IPS-18c (cell line): ENCODE results near the gene SH2D3A.
A peak's percentile ranks its signal among the peaks of the same experiment; 100 is the strongest.
"Not testable (repeated sequence)": the region's sequence is repeated elsewhere in the genome, so short reads cannot be mapped to it uniquely, and the experiment has no call there.

Experiments
- H3K4me3 ChIP-seq: 2 replicates; pipeline ENCODE4 v1.7.0; 2013; ENCODE audit warnings: low read depth, mild to moderate bottlenecking, low read length, moderate library complexity; ENCODE audit not compliant: insufficient read depth
- H3K9me3 ChIP-seq: one replicate; pipeline ENCODE4 v1.6.1; 2013; ENCODE audit warnings: mild to moderate bottlenecking, low read length, moderate library complexity; ENCODE audit not compliant: control insufficient read depth, insufficient read depth

Gene SH2D3A

DNA sequence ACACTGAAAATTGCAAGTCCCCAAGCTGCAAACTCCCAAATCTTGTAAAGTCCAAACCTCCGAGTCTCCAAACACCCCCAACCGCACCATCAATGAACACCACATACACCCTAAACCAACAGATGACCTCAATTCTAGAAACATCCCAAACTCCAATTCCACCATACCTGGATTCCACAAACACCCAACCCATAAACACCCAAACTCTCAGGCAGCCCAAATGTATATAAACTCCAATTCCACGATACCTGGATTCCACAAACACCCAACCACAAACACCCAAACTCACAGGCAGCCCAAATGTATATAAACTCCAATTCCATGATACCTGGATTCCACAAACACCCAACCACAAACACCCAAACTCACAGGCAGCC, 47.3 kb downstream of the SH2D3A start:
- Histone ChIP-seq H3K4me3 (no peak overlapping the region), H3K9me3 (no peaks in the 10 kb centered on the region)

DNA sequence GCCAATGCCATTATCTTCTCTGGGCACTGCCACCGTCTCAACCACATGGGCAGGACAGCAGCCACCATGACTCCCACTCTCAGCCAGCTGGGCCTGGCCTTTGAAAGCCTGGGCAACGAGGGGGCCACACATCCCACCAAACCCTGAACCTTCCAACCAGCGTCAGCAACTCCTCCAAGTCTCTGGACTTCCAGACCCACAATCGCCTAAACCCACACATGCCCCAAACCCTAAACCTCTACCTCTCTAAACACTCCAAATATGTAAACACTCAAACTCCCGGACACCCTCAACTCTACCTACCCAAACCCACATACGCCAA, 47.7 kb downstream of the SH2D3A start:
- Histone ChIP-seq H3K9me3 (no peaks in the 10 kb centered on the region), H3K4me3 (no peak overlapping the region)

DNA sequence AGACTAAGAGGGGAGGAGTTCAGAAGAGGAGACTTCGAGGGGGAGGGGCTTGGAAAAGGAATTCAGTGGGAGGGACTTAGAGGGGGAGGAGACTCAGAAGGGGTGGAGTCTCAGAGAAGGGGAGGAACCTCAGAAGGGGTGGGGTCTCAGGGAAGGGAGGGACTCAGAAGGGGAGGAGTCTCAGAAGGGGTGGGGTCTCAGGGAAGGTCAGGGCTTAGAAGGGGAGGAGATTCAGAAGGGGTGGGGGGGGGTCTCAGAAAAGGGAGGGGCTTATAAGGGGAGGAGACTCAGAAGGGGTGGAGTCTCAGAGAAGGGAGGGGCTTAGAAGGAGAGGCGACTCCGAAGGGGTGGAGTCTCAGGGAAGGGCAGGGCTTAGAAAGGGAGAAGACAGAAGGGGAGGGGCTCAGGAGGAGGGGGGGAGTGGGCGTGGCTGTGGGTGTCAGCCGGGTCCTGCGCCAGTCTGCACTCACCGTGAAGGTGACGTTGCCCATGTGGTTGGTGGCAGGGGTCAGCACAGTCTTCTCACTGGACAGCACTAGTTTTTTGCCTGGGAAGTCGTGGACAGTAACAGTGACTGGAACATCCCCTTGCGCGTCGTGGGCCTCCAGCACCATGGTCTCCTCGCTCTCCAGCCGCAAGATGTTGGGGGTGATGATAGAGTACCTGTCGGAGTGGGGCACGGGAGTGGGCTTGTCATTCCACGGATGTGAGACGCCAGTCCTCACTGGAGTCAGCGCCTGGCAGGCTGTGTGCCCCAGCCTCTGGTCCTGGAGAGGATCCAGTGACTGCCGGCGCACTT, 48.3 kb downstream of the SH2D3A start:
- no peak overlapping the region for H3K4me3 ChIP-seq

DNA sequence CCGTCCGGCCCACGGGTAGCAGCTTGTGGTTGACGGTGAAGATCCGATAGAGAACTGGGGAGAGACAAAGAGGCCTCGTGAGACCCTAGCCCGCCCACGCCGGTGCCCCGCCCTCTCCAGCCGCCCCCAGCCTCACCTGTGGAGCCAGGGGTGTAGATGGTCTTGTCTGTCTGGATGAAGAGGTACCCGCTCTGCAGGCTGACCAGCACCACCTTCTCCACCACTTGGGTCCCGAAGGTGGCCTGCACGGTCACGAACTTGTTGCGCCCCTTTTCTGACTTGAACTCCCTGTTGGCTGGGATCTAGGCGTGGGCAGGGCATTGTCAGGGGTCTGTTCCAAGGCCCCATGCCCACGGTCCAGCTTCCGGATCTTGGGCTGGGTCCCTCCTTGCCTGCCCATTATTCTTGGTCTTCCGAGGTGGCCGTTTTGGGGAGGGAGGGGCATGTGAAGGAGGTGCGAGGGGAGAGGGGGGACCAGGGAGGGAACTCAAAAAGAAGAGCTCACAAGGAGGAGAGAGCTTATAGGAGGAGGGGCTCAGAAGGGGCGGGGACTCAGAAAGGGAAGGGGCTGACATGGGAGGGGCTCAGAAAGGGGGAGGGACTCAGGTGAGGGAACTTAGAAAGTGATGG, 49.0 kb downstream of the SH2D3A start:
- Histone ChIP-seq H3K4me3 (peak overlapping the region; percentile 39), H3K9me3 (no peaks in the 10 kb centered on the region)

More for the DNA sequence above, 48.3 kb downstream of the SH2D3A start:
- no peaks in the 10 kb centered on the region for H3K9me3 ChIP-seq

DNA sequence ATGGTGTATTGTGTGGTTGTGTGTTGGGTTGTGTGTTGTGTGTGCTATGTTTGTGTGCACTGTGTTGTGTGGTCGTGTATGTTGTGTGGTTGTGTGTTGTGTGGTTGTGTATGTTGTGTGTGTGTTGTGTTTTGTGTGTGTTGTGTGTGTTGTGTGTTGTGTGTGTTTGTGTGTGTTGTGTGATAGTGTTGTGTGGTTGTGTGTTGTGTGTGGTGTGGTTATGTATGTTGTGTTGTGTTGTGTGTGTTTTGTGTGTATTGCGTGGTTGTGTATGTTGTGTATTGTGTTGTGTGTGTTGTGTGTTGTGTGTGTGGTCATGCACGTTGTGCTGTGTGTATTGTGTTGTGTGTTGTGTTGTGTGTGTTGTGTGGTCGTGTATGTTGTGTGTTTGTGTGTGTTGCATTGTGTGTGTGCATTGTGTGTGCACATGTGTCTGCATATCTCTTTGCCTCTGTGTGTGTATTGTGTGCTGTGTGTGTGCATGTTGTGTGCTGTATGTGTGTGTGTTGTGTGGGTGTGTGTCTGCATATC, 49.7 kb downstream of the SH2D3A start:
- Histone ChIP-seq H3K9me3 (no peaks in the 10 kb centered on the region), H3K4me3 (peak overlapping the region; percentile 39; the same call in 1 of the 2 replicates)

DNA sequence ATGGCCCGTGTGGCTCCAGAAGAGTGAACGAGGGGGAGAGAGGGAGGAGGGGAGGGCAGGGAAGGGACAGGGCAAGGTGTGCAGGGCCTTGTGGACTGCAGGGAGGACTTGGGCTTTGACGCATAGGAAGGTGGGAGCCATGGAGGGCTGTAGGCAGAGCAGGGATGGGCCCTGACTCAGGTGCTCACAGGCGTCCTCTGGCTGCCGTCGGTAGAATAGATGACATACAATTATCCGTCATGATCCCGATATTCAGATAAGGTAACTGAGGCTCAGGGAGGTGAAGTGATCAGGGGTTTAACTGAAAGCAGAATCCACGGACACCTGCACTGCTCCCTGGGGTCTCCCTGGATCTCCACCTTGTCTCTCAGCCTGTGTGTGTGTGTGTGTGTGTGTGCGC, 50.2 kb downstream of the SH2D3A start:
- Histone ChIP-seq H3K9me3 (no peaks in the 10 kb centered on the region), H3K4me3 (no peak overlapping the region)

DNA sequence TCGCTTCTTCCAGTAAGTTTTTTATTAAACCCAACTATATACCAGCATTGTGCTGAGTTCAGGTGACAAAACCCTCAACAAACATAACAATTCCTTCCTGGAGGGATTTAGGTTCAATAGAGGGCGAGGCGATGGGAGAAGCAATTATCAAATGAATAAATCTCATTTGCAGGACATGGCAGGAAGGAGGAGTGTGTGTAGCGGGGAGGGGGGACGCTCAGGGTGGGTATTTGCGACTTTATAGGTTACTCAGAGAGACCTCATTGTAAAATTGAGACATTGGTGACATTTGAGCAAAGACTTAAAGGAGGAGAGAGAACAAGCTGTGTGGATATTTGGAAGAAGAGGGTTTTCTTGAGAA, 50.6 kb downstream of the SH2D3A start:
- Histone ChIP-seq H3K9me3 (no peaks in the 10 kb centered on the region), H3K4me3 (no peak overlapping the region)

DNA sequence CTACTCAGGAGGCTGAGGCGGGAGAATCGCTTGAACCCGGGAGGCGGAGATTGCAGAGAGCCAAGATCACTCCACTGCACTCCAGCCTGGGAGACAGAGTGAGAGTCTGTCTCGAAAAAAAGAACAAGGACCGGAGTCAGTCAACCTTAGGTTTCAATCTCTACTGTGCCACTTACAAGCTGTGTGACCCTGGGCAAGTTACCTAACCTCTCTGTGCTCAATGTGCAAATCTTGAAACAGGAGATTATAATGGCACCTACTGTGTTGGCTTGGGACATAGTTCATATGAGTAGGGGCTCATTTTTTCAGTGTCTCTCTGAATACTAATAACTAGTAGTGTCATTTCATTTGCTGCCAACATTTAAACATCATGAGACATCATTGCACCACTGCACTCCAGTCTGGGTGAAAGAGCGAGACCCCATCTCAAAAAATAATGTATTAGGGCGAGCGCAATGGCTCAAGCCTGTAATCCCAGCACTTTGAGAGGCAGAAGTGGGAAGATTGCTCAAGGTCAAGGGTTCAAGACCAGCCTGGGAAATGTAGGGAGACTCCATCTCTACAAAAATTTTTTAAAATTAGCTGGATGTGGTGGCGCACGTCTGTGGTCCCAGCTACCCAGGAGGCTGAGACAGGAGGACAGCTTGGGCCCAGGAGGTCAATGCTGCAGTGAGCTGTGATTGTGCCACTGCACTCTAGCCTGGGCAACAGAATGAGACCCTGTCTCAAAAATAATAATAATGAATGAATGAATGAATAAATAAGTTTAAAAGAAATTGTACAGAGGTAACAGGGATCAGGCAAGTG, 52.3 kb downstream of the SH2D3A start:
- Histone ChIP-seq H3K4me3 (no peak overlapping the region), H3K9me3 (no peaks in the 10 kb centered on the region)

DNA sequence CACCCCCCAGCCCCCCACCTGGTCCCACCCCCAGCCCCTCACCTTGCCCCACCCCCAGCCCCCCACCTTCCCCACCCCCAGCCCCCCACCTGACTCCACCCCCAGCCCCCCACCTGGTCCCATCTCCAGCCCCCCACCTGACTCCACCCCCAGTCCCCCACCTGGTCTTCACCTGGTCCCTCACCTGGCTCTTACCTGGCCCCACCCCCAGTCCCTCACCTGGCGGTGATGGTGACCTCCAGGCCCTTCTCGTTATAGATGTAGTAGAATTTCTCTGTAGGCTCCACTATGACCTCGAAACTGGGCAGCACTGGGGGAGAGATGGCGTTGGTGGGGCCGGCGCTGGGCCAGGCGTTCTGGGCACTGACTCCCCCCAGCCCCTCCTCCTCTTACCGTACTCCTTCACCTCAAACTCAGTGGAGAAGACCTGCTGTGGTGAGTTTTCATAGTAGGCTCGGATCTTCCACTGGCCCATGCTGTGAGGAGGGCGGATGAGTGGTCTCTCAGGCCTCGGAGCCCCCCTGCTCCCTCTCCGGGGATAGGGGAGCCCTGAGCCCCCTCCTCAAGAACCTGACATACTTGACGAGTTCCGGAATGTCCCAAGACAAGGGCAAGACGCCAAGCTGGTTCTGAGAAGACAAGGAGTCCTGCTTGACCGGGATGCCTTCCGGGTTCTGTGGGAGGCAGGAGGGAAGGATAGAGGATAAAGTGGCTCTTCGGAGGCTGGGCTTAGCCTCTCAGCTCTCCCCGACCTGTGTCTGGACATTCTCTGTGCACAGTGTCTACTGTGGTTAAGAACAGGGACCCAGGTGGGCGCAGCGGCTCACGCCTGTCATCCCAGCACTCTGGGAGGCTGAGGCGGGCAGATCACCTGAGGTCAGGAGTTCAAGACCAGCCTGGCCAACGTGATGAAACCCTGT, 53.2 kb downstream of the SH2D3A start:
- Histone ChIP-seq H3K9me3 (no peaks in the 10 kb centered on the region), H3K4me3 (no peak overlapping the region)

DNA sequence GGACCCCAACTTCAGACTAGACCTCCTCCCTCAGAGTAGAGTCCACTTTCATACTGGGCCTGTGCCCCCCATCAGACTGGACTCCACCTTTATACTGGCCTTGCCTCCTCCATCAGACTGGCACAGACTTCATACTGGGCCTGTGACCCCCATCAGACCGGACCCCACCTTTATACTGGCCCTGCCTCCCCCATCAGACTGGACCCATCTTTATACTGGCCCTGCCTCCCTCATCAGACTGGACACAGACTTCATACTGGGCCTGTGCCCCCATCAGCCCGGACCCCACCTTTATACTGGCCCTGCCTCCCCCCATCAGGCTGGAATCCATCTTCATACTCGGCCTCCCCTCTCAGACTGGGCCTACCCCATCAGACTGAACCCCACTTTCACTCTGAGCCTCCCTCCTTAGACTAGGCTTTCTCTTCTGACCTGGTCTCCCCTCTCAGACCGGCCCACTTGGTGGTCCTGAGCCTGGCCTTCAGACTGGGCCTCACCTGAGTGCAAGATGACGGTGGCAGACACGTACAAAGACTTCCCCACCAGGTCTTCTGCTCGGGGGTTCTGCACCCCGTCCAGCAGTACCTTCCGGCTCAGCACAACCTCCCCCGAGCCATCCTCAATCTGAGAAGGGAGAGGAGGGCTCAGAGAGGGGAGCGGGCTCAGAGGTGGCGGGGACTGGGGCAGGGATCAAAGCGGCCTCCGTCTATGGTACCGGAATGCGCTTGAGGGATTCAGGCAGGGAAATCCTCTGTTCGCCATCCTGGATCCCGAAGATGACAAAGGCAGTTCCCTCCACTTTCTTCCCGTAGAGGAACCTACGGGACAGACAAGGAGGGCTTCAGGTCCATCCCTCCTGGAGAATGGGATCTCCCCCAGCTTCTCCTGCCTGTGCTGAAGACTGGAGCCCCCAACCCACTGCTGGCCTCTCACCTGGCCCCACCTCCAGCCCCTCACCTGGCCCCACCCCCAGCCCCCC, 54.3 kb downstream of the SH2D3A start:
- no peak overlapping the region for H3K4me3 ChIP-seq
- no peaks in the 10 kb centered on the region for H3K9me3 ChIP-seq

DNA sequence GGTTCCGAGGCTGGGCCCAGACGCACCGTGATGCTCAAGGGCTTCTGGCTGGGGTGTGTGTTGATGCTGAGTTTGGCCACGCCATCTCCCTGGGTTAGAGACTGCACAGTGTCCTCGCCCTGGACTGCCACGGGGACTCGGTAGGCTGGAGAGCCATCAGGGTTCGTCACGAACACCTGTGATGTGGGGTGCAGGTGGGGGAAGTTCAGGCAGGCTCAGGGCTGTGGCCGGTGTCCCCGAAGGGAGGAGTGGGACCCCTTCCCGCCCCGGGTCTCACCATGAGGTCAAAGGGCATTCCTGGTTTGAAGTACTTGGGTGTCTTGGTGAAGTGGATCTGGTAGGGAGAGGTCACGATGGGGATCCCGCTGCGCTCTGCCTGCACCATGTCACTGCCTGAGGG, 55.0 kb downstream of the SH2D3A start:
- H3K4me3 ChIP-seq, result no peak overlapping the region

DNA sequence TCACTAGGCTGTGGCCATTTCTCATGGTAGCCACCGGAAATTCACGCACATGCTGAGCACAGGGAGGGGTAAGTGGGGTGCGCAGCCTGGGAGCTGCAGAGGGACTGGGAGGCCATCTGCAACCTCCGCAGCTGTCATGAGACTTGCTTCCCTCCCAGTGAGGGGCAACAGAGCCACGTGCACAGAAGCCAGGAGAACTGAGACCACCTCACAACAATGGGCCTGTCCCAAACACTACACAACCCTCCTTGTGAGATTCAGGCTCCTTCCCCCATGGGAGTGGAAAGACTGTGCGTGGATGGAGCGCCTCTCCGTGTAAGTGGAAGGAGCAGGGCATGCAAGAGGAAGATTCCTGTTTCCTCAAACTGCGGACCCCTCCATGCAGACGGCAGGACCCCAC, 55.6 kb downstream of the SH2D3A start:
- H3K9me3 ChIP-seq, result no peaks in the 10 kb centered on the region
- H3K4me3 ChIP-seq, result no peak overlapping the region

More for the DNA sequence above, 55.0 kb downstream of the SH2D3A start:
- H3K9me3 ChIP-seq, result no peaks in the 10 kb centered on the region

DNA sequence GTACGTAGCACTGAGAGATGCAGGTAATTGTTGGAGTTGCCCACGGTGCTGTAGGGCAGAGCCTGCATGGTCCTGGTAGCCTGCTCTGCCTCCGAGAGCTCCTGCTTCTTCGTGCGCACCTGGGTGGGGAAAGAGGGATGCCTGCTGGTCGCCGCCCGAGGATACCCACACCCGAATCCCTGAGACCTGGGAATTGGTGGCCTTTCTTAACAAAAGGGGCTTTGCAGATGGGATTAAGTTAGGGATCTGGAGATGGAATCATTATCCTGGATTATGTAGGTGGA, 56.2 kb downstream of the SH2D3A start:
- Histone ChIP-seq H3K4me3 (no peak overlapping the region), H3K9me3 (no peaks in the 10 kb centered on the region)

DNA sequence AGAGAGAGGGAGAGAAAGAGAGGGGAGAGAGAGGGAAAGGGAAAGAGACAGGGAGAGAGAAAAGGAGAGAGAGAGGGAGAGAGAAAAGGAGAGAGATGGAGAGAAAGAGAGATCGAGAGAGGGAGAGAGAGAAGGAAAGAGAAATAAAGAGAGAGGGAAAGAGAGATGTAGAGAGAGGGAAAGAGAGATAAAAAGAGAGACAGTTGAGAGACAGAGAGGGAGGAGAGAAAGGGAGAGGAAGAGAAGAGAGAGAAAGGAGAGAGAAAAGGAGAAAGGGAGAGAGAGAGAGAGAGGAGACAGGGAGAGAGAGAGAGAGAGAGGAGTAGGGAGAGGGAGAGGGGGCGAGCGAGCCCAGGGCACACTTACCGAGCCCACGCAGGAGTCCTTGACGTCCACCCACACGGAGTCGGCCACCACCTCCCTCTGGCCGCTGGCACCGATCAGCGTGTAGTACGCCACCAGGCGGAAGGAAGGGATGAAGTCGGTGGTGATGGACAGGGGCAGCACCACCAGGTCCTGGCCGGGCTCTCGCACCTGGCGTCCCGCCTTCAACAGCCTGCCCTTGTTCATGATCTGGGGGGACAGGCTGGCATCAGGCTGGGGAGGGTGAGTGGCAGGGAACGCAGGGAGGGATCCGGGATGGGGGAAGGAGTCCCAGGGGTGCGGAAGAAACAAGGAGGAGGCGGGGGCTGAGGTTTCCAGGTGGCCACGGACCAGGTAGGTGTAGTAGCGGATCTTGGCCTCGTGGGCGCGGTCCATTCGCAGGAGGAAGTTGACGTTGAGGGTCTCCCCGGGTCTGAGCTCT, 56.8 kb downstream of the SH2D3A start:
- Histone ChIP-seq H3K9me3 (no peaks in the 10 kb centered on the region), H3K4me3 (no peak overlapping the region)

DNA sequence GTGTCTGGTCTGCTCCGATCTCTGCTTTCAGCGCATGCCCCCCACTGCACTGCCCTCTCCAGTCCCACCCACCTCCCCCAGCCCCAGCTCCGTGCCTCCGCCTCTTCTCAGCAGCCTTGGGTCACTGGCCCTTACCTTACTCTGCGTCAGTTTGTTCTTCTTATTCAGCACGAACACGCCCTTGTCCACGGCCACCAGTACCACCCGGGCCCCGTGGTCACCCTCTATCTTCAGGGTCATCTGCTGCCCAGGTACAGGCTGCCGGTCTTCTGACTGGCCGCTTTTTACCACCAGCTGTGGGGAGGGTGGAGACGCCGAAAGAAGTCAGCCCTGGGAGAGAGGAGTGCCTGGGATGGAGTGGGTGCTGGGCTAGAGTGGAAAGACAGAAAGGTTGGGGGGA, 57.7 kb downstream of the SH2D3A start:
- H3K4me3 ChIP-seq, result no peak overlapping the region

DNA sequence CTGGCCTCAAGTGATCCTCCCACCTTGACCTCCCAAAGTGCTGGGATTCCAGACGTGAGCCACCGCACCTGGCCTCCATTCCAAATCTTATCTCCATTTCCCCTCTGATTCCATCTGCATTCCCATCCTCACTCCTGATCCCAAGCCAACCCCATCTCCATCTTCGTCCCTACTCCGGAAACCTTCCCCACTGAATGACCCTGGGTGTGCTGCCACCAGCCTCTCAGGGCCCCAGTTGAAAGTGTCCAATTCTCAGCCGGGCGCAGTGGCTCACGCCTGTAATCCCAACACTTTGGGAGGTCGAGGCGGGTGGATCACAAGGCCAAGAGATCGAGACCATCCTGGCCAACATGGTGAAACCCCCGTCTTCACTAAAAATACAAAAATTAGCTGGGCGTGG, 58.3 kb downstream of the SH2D3A start:
- not testable (repeated sequence) for H3K4me3 ChIP-seq

More for the DNA sequence above, 57.7 kb downstream of the SH2D3A start:
- no peaks in the 10 kb centered on the region for H3K9me3 ChIP-seq

More for the DNA sequence above, 58.3 kb downstream of the SH2D3A start:
- not testable (repeated sequence) for H3K9me3 ChIP-seq
